ENCODE measurements around the gene CALN1.

The CALN1 gene

GRCh38 chr7:72080341-72080766 is 331.8 kb downstream of the CALN1 start:
- Histone ChIP-seq H3K4me3 (ENCODE audit: severe bottlenecking) (no peak overlapping the region), H3K9me3 (ENCODE audit: severe bottlenecking) (no peaks in the 10 kb centered on the region), H3K4me1 (ENCODE audit: insufficient read depth, poor library complexity, severe bottlenecking) (no peaks in the 10 kb centered on the region), H3K36me3 (ENCODE audit: low read depth) (no peaks in the 10 kb centered on the region), H3K27me3 (ENCODE audit: insufficient read depth, poor library complexity, severe bottlenecking) (no peaks in the 10 kb centered on the region), H3K27ac (ENCODE audit: poor library complexity, severe bottlenecking) (no peak overlapping the region)
- TF ChIP-seq, protein P1, sequence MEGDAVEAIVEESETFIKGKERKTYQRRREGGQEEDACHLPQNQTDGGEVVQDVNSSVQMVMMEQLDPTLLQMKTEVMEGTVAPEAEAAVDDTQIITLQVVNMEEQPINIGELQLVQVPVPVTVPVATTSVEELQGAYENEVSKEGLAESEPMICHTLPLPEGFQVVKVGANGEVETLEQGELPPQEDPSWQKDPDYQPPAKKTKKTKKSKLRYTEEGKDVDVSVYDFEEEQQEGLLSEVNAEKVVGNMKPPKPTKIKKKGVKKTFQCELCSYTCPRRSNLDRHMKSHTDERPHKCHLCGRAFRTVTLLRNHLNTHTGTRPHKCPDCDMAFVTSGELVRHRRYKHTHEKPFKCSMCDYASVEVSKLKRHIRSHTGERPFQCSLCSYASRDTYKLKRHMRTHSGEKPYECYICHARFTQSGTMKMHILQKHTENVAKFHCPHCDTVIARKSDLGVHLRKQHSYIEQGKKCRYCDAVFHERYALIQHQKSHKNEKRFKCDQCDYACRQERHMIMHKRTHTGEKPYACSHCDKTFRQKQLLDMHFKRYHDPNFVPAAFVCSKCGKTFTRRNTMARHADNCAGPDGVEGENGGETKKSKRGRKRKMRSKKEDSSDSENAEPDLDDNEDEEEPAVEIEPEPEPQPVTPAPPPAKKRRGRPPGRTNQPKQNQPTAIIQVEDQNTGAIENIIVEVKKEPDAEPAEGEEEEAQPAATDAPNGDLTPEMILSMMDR (IDR thresholded peaks at IDR 0.05; ENCODE audit: poor library complexity, severe bottlenecking): no peak
- DNase-seq (ENCODE audit: low spot score) (no peak), ATAC-seq (ENCODE audit: low read depth) (no peak)

DNA sequence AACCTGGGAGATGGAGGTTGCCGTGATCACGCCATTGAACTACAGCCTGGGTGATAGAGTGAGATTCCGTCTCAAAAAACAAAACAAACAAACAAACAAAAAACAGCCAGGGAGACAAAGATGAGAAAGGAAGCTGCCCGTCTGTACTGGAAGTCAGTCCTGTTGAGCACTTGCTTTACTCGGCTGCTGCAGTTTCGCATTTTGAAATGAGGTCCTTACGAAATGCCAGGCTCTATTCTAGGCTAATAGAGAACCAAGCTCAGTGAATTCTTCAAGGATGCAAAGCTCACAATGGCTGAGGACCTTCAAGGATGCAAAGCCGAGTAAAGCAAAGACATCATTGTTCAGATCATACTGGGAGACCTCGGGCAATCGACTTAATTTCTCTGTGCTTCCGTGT is 333.3 kb downstream of the CALN1 start:
- H3K9me3 ChIP-seq (ENCODE audit: severe bottlenecking): no peaks in the 10 kb centered on the region
- H3K36me3 ChIP-seq (ENCODE audit: low read depth): no peaks in the 10 kb centered on the region
- H3K4me1 ChIP-seq (ENCODE audit: insufficient read depth, poor library complexity, severe bottlenecking): no peaks in the 10 kb centered on the region
- TF ChIP-seq, protein P1 (IDR thresholded peaks at IDR 0.05; ENCODE audit: poor library complexity, severe bottlenecking): no peak
- no peak overlapping the region for H3K4me3 ChIP-seq (ENCODE audit: severe bottlenecking)
- H3K27me3 ChIP-seq (ENCODE audit: insufficient read depth, poor library complexity, severe bottlenecking): no peaks in the 10 kb centered on the region
- no peak overlapping the region for H3K27ac ChIP-seq (ENCODE audit: poor library complexity, severe bottlenecking)
- no peak for DNase-seq (ENCODE audit: low spot score)
- ATAC-seq (ENCODE audit: low read depth): no peak

DNA sequence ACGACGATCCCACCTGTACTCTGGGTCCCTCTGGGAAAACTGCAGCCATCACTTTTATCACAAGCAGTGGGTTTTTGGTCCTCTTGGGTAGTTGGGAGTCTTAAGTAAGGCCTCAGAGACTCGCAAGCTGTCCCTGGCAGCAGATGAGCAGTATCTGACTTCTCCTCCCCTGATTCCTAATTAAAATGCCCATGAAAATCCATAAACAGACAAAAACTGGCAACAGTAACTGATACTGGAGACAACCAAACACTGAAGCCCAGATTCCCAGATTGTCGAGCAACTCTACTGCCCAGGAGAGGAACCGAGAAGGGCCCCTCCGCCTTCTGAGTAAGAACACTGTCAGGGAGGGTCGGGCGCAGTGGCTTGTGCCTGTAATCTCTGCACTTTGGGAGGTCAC is 333.8 kb downstream of the CALN1 start:
- H3K36me3 ChIP-seq (ENCODE audit: low read depth): no peaks in the 10 kb centered on the region
- ATAC-seq (ENCODE audit: low read depth): no peak
- no peaks in the 10 kb centered on the region for H3K27me3 ChIP-seq (ENCODE audit: insufficient read depth, poor library complexity, severe bottlenecking)
- no peak overlapping the region for H3K4me3 ChIP-seq (ENCODE audit: severe bottlenecking)
- TF ChIP-seq, protein P1 (IDR thresholded peaks at IDR 0.05; ENCODE audit: poor library complexity, severe bottlenecking): no peak
- H3K27ac ChIP-seq (ENCODE audit: poor library complexity, severe bottlenecking): no peak overlapping the region
- DNase-seq (ENCODE audit: low spot score): no peak
- no peaks in the 10 kb centered on the region for H3K4me1 ChIP-seq (ENCODE audit: insufficient read depth, poor library complexity, severe bottlenecking)
- H3K9me3 ChIP-seq (ENCODE audit: severe bottlenecking): no peaks in the 10 kb centered on the region

DNA sequence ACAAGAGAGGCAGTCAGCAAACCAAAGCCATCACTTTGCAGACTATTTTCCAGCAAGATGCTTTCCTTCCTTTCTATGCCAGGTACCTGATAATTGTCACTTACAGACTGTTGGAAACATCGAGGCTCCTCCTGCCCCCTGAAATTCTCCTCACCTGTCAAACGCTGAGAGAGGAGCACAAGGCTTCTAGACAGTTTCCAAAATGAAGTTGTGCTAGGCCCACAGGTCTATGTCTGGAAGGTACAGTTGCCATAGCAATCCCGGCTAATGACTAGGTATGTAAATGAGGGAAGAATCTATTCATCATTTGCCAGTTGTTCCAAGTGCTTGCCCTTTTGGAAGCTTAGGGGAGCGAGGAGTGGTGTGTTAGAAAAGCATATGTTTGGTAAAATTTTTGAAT is 334.4 kb downstream of the CALN1 start:
- Histone ChIP-seq H3K27me3 (ENCODE audit: insufficient read depth, poor library complexity, severe bottlenecking) (no peaks in the 10 kb centered on the region), H3K4me1 (ENCODE audit: insufficient read depth, poor library complexity, severe bottlenecking) (no peaks in the 10 kb centered on the region), H3K4me3 (ENCODE audit: severe bottlenecking) (no peak overlapping the region), H3K9me3 (ENCODE audit: severe bottlenecking) (no peaks in the 10 kb centered on the region), H3K27ac (ENCODE audit: poor library complexity, severe bottlenecking) (no peak overlapping the region), H3K36me3 (ENCODE audit: low read depth) (no peaks in the 10 kb centered on the region)
- DNase-seq (ENCODE audit: low spot score): no peak
- no peak for ATAC-seq (ENCODE audit: low read depth)
- TF ChIP-seq, protein P1 (IDR thresholded peaks at IDR 0.05; ENCODE audit: poor library complexity, severe bottlenecking): no peak

- TF ChIP-seq, protein P1 (IDR thresholded peaks at IDR 0.05; ENCODE audit: poor library complexity, severe bottlenecking): no peak
- ATAC-seq (ENCODE audit: low read depth): no peak
- Histone ChIP-seq H3K27ac (ENCODE audit: poor library complexity, severe bottlenecking) (no peak overlapping the region), H3K27me3 (ENCODE audit: insufficient read depth, poor library complexity, severe bottlenecking) (no peaks in the 10 kb centered on the region), H3K4me3 (ENCODE audit: severe bottlenecking) (no peak overlapping the region), H3K4me1 (ENCODE audit: insufficient read depth, poor library complexity, severe bottlenecking) (no peaks in the 10 kb centered on the region), H3K36me3 (ENCODE audit: low read depth) (no peaks in the 10 kb centered on the region), H3K9me3 (ENCODE audit: severe bottlenecking) (no peaks in the 10 kb centered on the region)
- DNase-seq (ENCODE audit: low spot score): no peak
These were observed 339.2 kb downstream of the CALN1 start for GRCh38 chr7:72072901-72073300.

All from RWPE2 (cell line).